ENCODE measurements around the gene EMC7. TPM values are rescaled to one million over a fixed set of nuclear protein-coding genes. Genes with fewer than 3 reads are reported as not detected.

Gene EMC7
- total RNA-seq, 1 experiment from 2014 or later, result 79.6 TPM

DNA sequence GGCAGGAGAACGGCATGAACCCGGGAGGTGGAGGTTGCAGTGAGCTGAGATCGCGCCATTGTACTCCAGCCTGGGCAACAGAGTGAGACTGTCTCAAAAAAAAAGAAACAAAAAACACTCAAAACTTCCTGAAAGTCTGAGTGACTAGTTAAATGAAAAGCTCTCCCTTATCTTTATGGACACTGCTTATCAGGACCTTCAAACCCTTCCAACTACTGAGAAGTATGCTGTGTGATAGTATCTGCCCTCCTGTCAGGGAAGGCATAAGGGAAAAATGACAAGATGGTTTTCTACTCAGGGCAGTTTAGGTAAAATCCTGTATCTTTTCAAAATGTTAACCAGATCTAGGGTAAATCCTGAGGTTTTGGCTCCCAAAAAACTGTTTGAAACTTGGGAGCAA lies 21.8 kb downstream of the EMC7 start:
- no peak overlapping the region for H3K27ac ChIP-seq (ENCODE audit: low read length)
- ATAC-seq (no peak), DNase-seq (ENCODE audit: low read depth, low spot score) (no peak)
- BruUV-seq (replicated peaks), result no TSS peak
- no peaks in the 10 kb centered on the region for H3K27me3 ChIP-seq (ENCODE audit: control insufficient read depth, insufficient read depth, low read length)
- POLR2A ChIA-PET, result no interaction called here
- intact Hi-C loops (cut with micrococcal nuclease; ENCODE audit: unreplicated experiment), result no loop called here
- H3K4me3 ChIP-seq (ENCODE audit: low read depth in 2 of 2, low read length in 2 of 2), result no peak overlapping the region
- no peaks in the 10 kb centered on the region for H3K9me3 ChIP-seq (ENCODE audit: control insufficient read depth, insufficient read depth, low read depth, low read length)
- in situ Hi-C loops (cut with HindIII; ENCODE audit: low pct_unique_long_range_greater_than_20kb, low sequenced_read_pairs), result no loop called here
- TF ChIP-seq SIN3A (IDR thresholded peaks at IDR 0.05; ENCODE audit: borderline replicate concordance, insufficient read depth, low read depth, low read length) (no peak), POLR2AphosphoS5 (IDR thresholded peaks at IDR 0.05; ENCODE audit: low read depth, low read length) (no peak), TCF7L2 (IDR thresholded peaks at IDR 0.05; ENCODE audit: low read depth, low read length) (no peak)
- TF ChIP-seq, protein P1, sequence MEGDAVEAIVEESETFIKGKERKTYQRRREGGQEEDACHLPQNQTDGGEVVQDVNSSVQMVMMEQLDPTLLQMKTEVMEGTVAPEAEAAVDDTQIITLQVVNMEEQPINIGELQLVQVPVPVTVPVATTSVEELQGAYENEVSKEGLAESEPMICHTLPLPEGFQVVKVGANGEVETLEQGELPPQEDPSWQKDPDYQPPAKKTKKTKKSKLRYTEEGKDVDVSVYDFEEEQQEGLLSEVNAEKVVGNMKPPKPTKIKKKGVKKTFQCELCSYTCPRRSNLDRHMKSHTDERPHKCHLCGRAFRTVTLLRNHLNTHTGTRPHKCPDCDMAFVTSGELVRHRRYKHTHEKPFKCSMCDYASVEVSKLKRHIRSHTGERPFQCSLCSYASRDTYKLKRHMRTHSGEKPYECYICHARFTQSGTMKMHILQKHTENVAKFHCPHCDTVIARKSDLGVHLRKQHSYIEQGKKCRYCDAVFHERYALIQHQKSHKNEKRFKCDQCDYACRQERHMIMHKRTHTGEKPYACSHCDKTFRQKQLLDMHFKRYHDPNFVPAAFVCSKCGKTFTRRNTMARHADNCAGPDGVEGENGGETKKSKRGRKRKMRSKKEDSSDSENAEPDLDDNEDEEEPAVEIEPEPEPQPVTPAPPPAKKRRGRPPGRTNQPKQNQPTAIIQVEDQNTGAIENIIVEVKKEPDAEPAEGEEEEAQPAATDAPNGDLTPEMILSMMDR (IDR thresholded peaks at IDR 0.05), result no peak
- TF ChIP-seq, protein P2, sequence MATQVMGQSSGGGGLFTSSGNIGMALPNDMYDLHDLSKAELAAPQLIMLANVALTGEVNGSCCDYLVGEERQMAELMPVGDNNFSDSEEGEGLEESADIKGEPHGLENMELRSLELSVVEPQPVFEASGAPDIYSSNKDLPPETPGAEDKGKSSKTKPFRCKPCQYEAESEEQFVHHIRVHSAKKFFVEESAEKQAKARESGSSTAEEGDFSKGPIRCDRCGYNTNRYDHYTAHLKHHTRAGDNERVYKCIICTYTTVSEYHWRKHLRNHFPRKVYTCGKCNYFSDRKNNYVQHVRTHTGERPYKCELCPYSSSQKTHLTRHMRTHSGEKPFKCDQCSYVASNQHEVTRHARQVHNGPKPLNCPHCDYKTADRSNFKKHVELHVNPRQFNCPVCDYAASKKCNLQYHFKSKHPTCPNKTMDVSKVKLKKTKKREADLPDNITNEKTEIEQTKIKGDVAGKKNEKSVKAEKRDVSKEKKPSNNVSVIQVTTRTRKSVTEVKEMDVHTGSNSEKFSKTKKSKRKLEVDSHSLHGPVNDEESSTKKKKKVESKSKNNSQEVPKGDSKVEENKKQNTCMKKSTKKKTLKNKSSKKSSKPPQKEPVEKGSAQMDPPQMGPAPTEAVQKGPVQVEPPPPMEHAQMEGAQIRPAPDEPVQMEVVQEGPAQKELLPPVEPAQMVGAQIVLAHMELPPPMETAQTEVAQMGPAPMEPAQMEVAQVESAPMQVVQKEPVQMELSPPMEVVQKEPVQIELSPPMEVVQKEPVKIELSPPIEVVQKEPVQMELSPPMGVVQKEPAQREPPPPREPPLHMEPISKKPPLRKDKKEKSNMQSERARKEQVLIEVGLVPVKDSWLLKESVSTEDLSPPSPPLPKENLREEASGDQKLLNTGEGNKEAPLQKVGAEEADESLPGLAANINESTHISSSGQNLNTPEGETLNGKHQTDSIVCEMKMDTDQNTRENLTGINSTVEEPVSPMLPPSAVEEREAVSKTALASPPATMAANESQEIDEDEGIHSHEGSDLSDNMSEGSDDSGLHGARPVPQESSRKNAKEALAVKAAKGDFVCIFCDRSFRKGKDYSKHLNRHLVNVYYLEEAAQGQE (IDR thresholded peaks at IDR 0.05; ENCODE audit: insufficient read depth in 1 of 2, low read depth in 2 of 2, low read length in 1 of 2), result no peak
- CTCF ChIA-PET, result no interaction called here
- no peaks in the 10 kb centered on the region for H3K4me1 ChIP-seq (ENCODE audit: control insufficient read depth, insufficient read depth, low read length)
- no peaks in the 10 kb centered on the region for H3K36me3 ChIP-seq (ENCODE audit: control insufficient read depth, insufficient read depth, low read length)

DNA sequence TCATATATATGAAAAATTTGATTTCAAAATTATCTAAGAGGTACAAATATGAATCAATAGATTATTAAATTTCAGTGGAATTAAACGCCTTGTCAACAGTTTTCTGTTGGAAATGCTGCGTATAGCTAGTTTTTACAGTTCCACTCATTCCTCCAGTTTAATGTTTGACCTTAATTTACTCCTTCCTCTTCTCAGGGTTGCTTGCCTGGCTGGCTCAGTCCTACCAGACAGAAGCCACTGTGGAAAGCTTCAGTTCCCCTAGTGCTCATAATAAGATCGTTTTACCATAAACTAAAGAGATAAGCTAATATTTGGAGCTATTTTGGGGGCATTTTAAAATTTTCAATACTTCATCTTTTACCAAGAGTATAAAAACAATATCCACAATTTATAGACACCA lies 22.8 kb downstream of the EMC7 start:
- no peaks in the 10 kb centered on the region for H3K27me3 ChIP-seq (ENCODE audit: control insufficient read depth, insufficient read depth, low read length)
- no peak overlapping the region for H3K27ac ChIP-seq (ENCODE audit: low read length)
- no peaks in the 10 kb centered on the region for H3K36me3 ChIP-seq (ENCODE audit: control insufficient read depth, insufficient read depth, low read length)
- ChIA-PET POLR2A (no interaction called here), CTCF (no interaction called here)
- no TSS peak for BruUV-seq (replicated peaks)
- TF ChIP-seq POLR2AphosphoS5 (IDR thresholded peaks at IDR 0.05; ENCODE audit: low read depth, low read length), result no peak
- TF ChIP-seq, protein P2 (IDR thresholded peaks at IDR 0.05; ENCODE audit: insufficient read depth in 1 of 2, low read depth in 2 of 2, low read length in 1 of 2), result no peak
- DNase-seq (ENCODE audit: low read depth, low spot score) (no peak), ATAC-seq (no peak)
- no peaks in the 10 kb centered on the region for H3K9me3 ChIP-seq (ENCODE audit: control insufficient read depth, insufficient read depth, low read depth, low read length)
- no peaks in the 10 kb centered on the region for H3K4me1 ChIP-seq (ENCODE audit: control insufficient read depth, insufficient read depth, low read length)
- H3K4me3 ChIP-seq (ENCODE audit: low read depth in 2 of 2, low read length in 2 of 2), result no peak overlapping the region
- in situ Hi-C loops (cut with HindIII; ENCODE audit: low pct_unique_long_range_greater_than_20kb, low sequenced_read_pairs), result no loop called here
- intact Hi-C loops (cut with micrococcal nuclease; ENCODE audit: unreplicated experiment), result no loop called here
